ENCODE data around the gene FKBP6. TPM values are rescaled to one million over a fixed set of nuclear protein-coding genes. Genes with fewer than 3 reads are reported as not detected.

The FKBP6 gene
- total and polyA plus RNA-seq, 8 donors: 0.18 to 0.91 (median 0.34) TPM; not detected in 2

- Histone ChIP-seq H3K9me3 (no peaks in the 10 kb centered on the region), H3K27ac (no peak overlapping the region), H3K4me1 (peaks cover 0 to 4% of the 10 kb centered on the region in 2 donors), H3K27me3 (peaks cover 0 to 9% of the 10 kb centered on the region in 2 donors), H3K36me3 (no peaks in the 10 kb centered on the region), H3K4me3 (no peak overlapping the region)
- TF ChIP-seq, protein P1, sequence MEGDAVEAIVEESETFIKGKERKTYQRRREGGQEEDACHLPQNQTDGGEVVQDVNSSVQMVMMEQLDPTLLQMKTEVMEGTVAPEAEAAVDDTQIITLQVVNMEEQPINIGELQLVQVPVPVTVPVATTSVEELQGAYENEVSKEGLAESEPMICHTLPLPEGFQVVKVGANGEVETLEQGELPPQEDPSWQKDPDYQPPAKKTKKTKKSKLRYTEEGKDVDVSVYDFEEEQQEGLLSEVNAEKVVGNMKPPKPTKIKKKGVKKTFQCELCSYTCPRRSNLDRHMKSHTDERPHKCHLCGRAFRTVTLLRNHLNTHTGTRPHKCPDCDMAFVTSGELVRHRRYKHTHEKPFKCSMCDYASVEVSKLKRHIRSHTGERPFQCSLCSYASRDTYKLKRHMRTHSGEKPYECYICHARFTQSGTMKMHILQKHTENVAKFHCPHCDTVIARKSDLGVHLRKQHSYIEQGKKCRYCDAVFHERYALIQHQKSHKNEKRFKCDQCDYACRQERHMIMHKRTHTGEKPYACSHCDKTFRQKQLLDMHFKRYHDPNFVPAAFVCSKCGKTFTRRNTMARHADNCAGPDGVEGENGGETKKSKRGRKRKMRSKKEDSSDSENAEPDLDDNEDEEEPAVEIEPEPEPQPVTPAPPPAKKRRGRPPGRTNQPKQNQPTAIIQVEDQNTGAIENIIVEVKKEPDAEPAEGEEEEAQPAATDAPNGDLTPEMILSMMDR (IDR thresholded peaks at IDR 0.05): no peak
- ATAC-seq: no peak
- intact Hi-C loops (cut with DNase I): no loop called here
- DNase-seq: no peak
These were observed 35.5 kb downstream of the FKBP6 start for GRCh38 chr7:73363225-73364005.

DNA sequence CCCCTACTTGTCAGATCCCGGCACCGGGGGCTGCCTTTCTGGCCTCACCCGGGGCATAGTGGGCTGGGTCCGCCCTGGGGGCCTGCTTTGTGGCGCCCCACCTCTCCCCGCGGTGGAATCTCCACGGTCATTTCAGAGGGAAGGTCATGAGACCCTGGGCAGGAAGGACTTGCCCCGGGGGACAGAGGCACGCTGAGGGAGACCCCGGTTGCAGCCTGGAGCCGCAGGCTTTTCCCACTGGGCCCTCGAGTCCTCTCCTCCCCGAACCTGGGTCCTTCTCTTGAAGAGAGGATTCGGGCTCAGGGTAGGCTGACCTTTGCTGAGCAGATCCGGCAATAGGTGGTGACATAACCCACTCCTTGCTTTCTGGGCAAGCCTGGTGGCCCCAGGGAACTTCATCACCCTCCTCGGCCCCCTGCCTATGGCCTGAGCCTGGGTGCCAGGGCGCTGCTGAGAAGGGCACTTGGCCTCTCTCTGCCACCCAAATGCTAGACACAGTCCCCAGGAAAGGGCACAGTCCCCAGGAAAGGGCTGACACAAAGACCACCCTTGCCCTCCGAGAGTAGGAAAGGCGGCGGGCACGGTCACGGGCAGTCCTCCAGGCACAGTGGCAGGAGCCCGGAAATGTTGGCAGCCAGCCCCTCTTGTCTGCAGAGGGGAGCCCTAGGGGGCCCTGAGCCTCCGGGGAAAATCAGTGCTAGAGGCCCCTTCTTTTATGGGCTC lies 36.2 kb downstream of the FKBP6 start:
- ATAC-seq (no peak), DNase-seq (no peak)
- H3K4me1 ChIP-seq: no peaks in the 10 kb centered on the region
- intact Hi-C loops (cut with DNase I): no loop called here
- TF ChIP-seq, protein P1 (IDR thresholded peaks at IDR 0.05): no peak
- H3K9me3 ChIP-seq: no peaks in the 10 kb centered on the region
- H3K36me3 ChIP-seq: no peaks in the 10 kb centered on the region
- no peak overlapping the region for H3K27ac ChIP-seq
- H3K4me3 ChIP-seq: no peak overlapping the region
- peaks cover 0 to 9% of the 10 kb centered on the region in 2 donors for H3K27me3 ChIP-seq

- Histone ChIP-seq H3K27ac (no peak overlapping the region), H3K4me3 (no peak overlapping the region), H3K9me3 (no peaks in the 10 kb centered on the region), H3K36me3 (no peaks in the 10 kb centered on the region), H3K4me1 (no peaks in the 10 kb centered on the region), H3K27me3 (peaks cover 0 to 9% of the 10 kb centered on the region in 2 donors)
- ATAC-seq (no peak), DNase-seq (no peak)
- TF ChIP-seq, protein P1 (IDR thresholded peaks at IDR 0.05): no peak
- intact Hi-C loops (cut with DNase I): no loop called here
These were observed 38.2 kb downstream of the FKBP6 start for GRCh38 chr7:73366127-73366526.

GRCh38 chr7:73366990-73367389 lies 39.0 kb downstream of the FKBP6 start:
- H3K4me1 ChIP-seq: no peaks in the 10 kb centered on the region
- intact Hi-C loops (cut with DNase I): no loop called here
- DNase-seq (no peak), ATAC-seq (no peak)
- H3K27ac ChIP-seq: no peak overlapping the region
- no peaks in the 10 kb centered on the region for H3K36me3 ChIP-seq
- peaks cover 0 to 9% of the 10 kb centered on the region in 2 donors for H3K27me3 ChIP-seq
- H3K4me3 ChIP-seq: no peak overlapping the region
- no peaks in the 10 kb centered on the region for H3K9me3 ChIP-seq
- TF ChIP-seq, protein P1 (IDR thresholded peaks at IDR 0.05): no peak

DNA sequence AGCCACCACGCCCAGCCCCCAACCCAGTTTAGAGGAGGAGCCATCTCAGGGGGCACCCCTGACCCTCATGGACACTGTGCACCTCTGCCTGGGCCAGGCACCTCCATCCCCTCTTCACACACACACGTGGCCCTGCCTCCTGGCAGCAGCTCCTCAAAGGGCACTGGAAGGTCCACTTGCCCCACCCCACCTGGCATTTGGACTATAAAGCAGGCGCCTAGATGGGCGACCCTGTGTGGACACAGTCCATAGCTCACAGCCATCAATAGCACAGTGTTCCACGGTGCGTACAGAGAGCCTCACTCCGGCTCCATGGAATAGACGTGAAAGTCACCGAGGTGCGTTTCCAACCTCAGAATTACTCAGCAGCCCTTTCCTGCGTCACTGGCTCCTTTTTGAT lies 41.0 kb downstream of the FKBP6 start:
- DNase-seq: no peak

More for the DNA sequence above, 41.0 kb downstream of the FKBP6 start:
- TF ChIP-seq, protein P1 (IDR thresholded peaks at IDR 0.05): no peak
- Histone ChIP-seq H3K27me3 (peaks cover 0 to 6% of the 10 kb centered on the region in 2 donors), H3K27ac (no peak overlapping the region), H3K4me1 (no peaks in the 10 kb centered on the region), H3K9me3 (no peaks in the 10 kb centered on the region), H3K4me3 (no peak overlapping the region), H3K36me3 (no peaks in the 10 kb centered on the region)
- ATAC-seq: no peak
- intact Hi-C loops (cut with DNase I): no loop called here
